ENCODE measurements around the gene DHX15.

Gene DHX15

GRCh38 chr4:24544208-24544988 is 40.0 kb downstream of the DHX15 start:
- H3K9me3 Mint-ChIP-seq: no peaks in the 10 kb centered on the region
- H3K4me3 Mint-ChIP-seq: no peak overlapping the region
- peaks cover 44% of the 10 kb centered on the region for H3K36me3 Mint-ChIP-seq (ENCODE audit: low read depth)
- no peak overlapping the region for H3K27ac Mint-ChIP-seq
- peaks cover 42% of the 10 kb centered on the region for H3K4me1 Mint-ChIP-seq (ENCODE audit: low read depth)
- no peaks in the 10 kb centered on the region for H3K27me3 Mint-ChIP-seq (ENCODE audit: low read depth)

GRCh38 chr4:24537025-24537424 is 47.3 kb downstream of the DHX15 start:
- Mint-ChIP-seq H3K4me3 (no peak overlapping the region), H3K27ac (no peak overlapping the region)

GRCh38 chr4:24535399-24535798 is 49.0 kb downstream of the DHX15 start:
- no peak overlapping the region for H3K27ac Mint-ChIP-seq
- H3K36me3 Mint-ChIP-seq (ENCODE audit: low read depth): peaks cover 34% of the 10 kb centered on the region
- H3K4me1 Mint-ChIP-seq (ENCODE audit: low read depth): peaks cover 20% of the 10 kb centered on the region
- H3K27me3 Mint-ChIP-seq (ENCODE audit: low read depth): no peaks in the 10 kb centered on the region
- H3K9me3 Mint-ChIP-seq: no peaks in the 10 kb centered on the region
- no peak overlapping the region for H3K4me3 Mint-ChIP-seq

More at GRCh38 chr4:24537025-24537424, 47.3 kb downstream of the DHX15 start:
- Mint-ChIP-seq H3K27me3 (ENCODE audit: low read depth) (no peaks in the 10 kb centered on the region), H3K9me3 (no peaks in the 10 kb centered on the region), H3K36me3 (ENCODE audit: low read depth) (peaks cover 42% of the 10 kb centered on the region), H3K4me1 (ENCODE audit: low read depth) (peaks cover 22% of the 10 kb centered on the region)

GRCh38 chr4:24533364-24533763 is 51.0 kb downstream of the DHX15 start:
- Mint-ChIP-seq H3K9me3 (no peaks in the 10 kb centered on the region), H3K4me1 (ENCODE audit: low read depth) (peaks cover 13% of the 10 kb centered on the region), H3K4me3 (no peak overlapping the region), H3K27ac (no peak overlapping the region), H3K27me3 (ENCODE audit: low read depth) (no peaks in the 10 kb centered on the region), H3K36me3 (ENCODE audit: low read depth) (peaks cover 33% of the 10 kb centered on the region)

- Mint-ChIP-seq H3K36me3 (ENCODE audit: low read depth) (peaks cover 30% of the 10 kb centered on the region), H3K4me1 (ENCODE audit: low read depth) (peaks cover 7% of the 10 kb centered on the region), H3K27ac (no peak overlapping the region), H3K4me3 (no peak overlapping the region), H3K9me3 (no peaks in the 10 kb centered on the region), H3K27me3 (ENCODE audit: low read depth) (no peaks in the 10 kb centered on the region)
Measured at GRCh38 chr4:24529555-24529954, 54.8 kb downstream of the DHX15 start.

- Mint-ChIP-seq H3K4me1 (ENCODE audit: low read depth) (peaks cover 4% of the 10 kb centered on the region), H3K9me3 (no peaks in the 10 kb centered on the region), H3K4me3 (no peak overlapping the region), H3K36me3 (ENCODE audit: low read depth) (peaks cover 37% of the 10 kb centered on the region), H3K27ac (no peak overlapping the region), H3K27me3 (ENCODE audit: low read depth) (no peaks in the 10 kb centered on the region)
Measured at GRCh38 chr4:24527371-24527770, 57.0 kb downstream of the DHX15 start.

GRCh38 chr4:24521544-24521943 is 62.8 kb downstream of the DHX15 start:
- no peak overlapping the region for H3K4me3 Mint-ChIP-seq
- H3K4me1 Mint-ChIP-seq (ENCODE audit: low read depth): peaks cover 16% of the 10 kb centered on the region
- H3K36me3 Mint-ChIP-seq (ENCODE audit: low read depth): peaks cover 36% of the 10 kb centered on the region
- H3K27ac Mint-ChIP-seq: no peak overlapping the region
- H3K9me3 Mint-ChIP-seq: no peaks in the 10 kb centered on the region
- no peaks in the 10 kb centered on the region for H3K27me3 Mint-ChIP-seq (ENCODE audit: low read depth)

- Mint-ChIP-seq H3K4me1 (ENCODE audit: low read depth) (peaks cover 16% of the 10 kb centered on the region), H3K27ac (no peak overlapping the region), H3K36me3 (ENCODE audit: low read depth) (peaks cover 28% of the 10 kb centered on the region), H3K4me3 (no peak overlapping the region), H3K9me3 (no peaks in the 10 kb centered on the region), H3K27me3 (ENCODE audit: low read depth) (no peaks in the 10 kb centered on the region)
Measured at GRCh38 chr4:24519649-24520048, 64.7 kb downstream of the DHX15 start.

- no peak overlapping the region for H3K27ac Mint-ChIP-seq
- no peaks in the 10 kb centered on the region for H3K27me3 Mint-ChIP-seq (ENCODE audit: low read depth)
- H3K36me3 Mint-ChIP-seq (ENCODE audit: low read depth): peaks cover 21% of the 10 kb centered on the region
Measured at GRCh38 chr4:24517676-24518075, 66.7 kb downstream of the DHX15 start.

GRCh38 chr4:24516926-24517325 is 67.4 kb downstream of the DHX15 start:
- no peaks in the 10 kb centered on the region for H3K27me3 Mint-ChIP-seq (ENCODE audit: low read depth)
- H3K36me3 Mint-ChIP-seq (ENCODE audit: low read depth): peaks cover 16% of the 10 kb centered on the region
- H3K9me3 Mint-ChIP-seq: no peaks in the 10 kb centered on the region
- H3K27ac Mint-ChIP-seq: no peak overlapping the region
- no peak overlapping the region for H3K4me3 Mint-ChIP-seq
- H3K4me1 Mint-ChIP-seq (ENCODE audit: low read depth): peaks cover 12% of the 10 kb centered on the region

More at GRCh38 chr4:24517676-24518075, 66.7 kb downstream of the DHX15 start:
- Mint-ChIP-seq H3K4me1 (ENCODE audit: low read depth) (peaks cover 15% of the 10 kb centered on the region), H3K9me3 (no peaks in the 10 kb centered on the region), H3K4me3 (no peak overlapping the region)

- Mint-ChIP-seq H3K27me3 (ENCODE audit: low read depth) (no peaks in the 10 kb centered on the region), H3K9me3 (no peaks in the 10 kb centered on the region), H3K4me1 (ENCODE audit: low read depth) (peaks cover 5% of the 10 kb centered on the region), H3K4me3 (no peak overlapping the region), H3K36me3 (ENCODE audit: low read depth) (peaks cover 9% of the 10 kb centered on the region), H3K27ac (no peak overlapping the region)
Measured at GRCh38 chr4:24515698-24516097, 68.7 kb downstream of the DHX15 start.

- no peaks in the 10 kb centered on the region for H3K9me3 Mint-ChIP-seq
- H3K4me1 Mint-ChIP-seq (ENCODE audit: low read depth): peaks cover 2% of the 10 kb centered on the region
- H3K27ac Mint-ChIP-seq: no peak overlapping the region
- no peak overlapping the region for H3K4me3 Mint-ChIP-seq
- peaks cover 6% of the 10 kb centered on the region for H3K36me3 Mint-ChIP-seq (ENCODE audit: low read depth)
- H3K27me3 Mint-ChIP-seq (ENCODE audit: low read depth): no peaks in the 10 kb centered on the region
Measured at GRCh38 chr4:24514808-24515207, 69.5 kb downstream of the DHX15 start.

- H3K9me3 Mint-ChIP-seq: no peaks in the 10 kb centered on the region
- H3K27ac Mint-ChIP-seq: no peak overlapping the region
- H3K36me3 Mint-ChIP-seq (ENCODE audit: low read depth): peaks cover 2% of the 10 kb centered on the region
- no peak overlapping the region for H3K4me3 Mint-ChIP-seq
- H3K4me1 Mint-ChIP-seq (ENCODE audit: low read depth): peaks cover 2% of the 10 kb centered on the region
- no peaks in the 10 kb centered on the region for H3K27me3 Mint-ChIP-seq (ENCODE audit: low read depth)
Measured at GRCh38 chr4:24513718-24514117, 70.6 kb downstream of the DHX15 start.

GRCh38 chr4:24511371-24512063 is 72.8 kb downstream of the DHX15 start:
- no peaks in the 10 kb centered on the region for H3K4me1 Mint-ChIP-seq (ENCODE audit: low read depth)
- H3K27ac Mint-ChIP-seq: no peak overlapping the region
- no peaks in the 10 kb centered on the region for H3K27me3 Mint-ChIP-seq (ENCODE audit: low read depth)
- no peak overlapping the region for H3K4me3 Mint-ChIP-seq
- H3K36me3 Mint-ChIP-seq (ENCODE audit: low read depth): no peaks in the 10 kb centered on the region
- no peaks in the 10 kb centered on the region for H3K9me3 Mint-ChIP-seq

GRCh38 chr4:24510091-24510490 is 74.3 kb downstream of the DHX15 start:
- Mint-ChIP-seq H3K36me3 (ENCODE audit: low read depth) (no peaks in the 10 kb centered on the region), H3K4me3 (no peak overlapping the region), H3K4me1 (ENCODE audit: low read depth) (no peaks in the 10 kb centered on the region), H3K27ac (no peak overlapping the region), H3K9me3 (no peaks in the 10 kb centered on the region), H3K27me3 (ENCODE audit: low read depth) (no peaks in the 10 kb centered on the region)
